Fibroblast of peridontal ligament (primary cell): ENCODE measurements around the gene FRMD5.
"Not testable (repeated sequence)": the region's sequence is repeated elsewhere in the genome, so short reads cannot be mapped to it uniquely, and the experiment has no call there.

Experiments used
- DNase-seq: peaks from one replicate; pipeline ENCODE4 v3.0.0-alpha.2; 2010; ENCODE audit errors: extremely low read depth

Gene FRMD5

GRCh38 chr15:43851251-43851650, 343.8 kb downstream of the FRMD5 start:
- DNase-seq = no peak

DNA sequence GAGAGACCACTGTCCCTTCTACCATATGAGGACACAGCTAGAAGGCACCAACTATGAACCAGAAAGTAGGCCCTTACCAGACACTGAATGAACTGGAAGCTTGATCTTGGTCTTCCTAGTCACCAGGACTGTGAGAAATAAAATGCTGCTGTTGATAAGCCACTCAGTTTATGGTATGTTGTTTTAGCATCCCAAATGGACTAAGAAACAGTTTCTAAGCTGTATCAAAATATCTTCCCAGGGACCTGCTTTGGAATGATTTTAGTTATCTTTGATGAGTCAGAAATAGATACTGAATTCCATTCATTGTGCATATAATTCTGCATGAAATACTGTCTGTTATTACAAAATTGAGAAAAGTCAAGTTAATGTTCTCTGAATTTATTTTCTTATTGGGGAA, 349.6 kb downstream of the FRMD5 start:
- DNase-seq = no peak

- not testable (repeated sequence) for DNase-seq
Observed at GRCh38 chr15:43832485-43832884, 362.6 kb downstream of the FRMD5 start.

DNA sequence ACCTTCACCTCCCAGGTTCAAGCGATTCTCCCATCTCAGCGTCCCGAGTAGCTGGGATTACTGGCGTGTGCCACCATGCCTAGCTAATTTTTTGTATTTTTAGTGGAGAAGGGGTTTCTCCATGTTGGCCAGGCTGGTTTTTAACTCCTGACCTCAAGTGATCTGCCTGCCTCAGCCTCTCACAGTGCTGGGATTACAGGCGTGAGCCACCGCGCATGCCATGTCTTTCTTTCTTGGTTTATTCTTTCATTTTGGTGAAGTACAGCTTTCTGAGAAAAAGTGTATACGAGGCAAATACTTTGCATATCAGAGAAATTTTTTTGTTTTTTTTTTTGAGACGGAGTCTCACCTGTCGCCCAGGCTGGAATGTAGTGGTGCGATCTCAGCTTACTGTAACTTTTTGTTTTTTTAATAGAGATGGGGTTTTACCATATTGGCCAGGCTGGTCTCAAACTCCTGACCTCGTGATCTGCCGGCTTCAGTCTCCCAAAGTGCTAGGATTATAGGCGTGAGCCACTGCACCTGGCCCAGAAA, 363.5 kb downstream of the FRMD5 start:
- not testable (repeated sequence) for DNase-seq

GRCh38 chr15:43830691-43831275, 364.3 kb downstream of the FRMD5 start:
- not testable (repeated sequence) for DNase-seq

DNA sequence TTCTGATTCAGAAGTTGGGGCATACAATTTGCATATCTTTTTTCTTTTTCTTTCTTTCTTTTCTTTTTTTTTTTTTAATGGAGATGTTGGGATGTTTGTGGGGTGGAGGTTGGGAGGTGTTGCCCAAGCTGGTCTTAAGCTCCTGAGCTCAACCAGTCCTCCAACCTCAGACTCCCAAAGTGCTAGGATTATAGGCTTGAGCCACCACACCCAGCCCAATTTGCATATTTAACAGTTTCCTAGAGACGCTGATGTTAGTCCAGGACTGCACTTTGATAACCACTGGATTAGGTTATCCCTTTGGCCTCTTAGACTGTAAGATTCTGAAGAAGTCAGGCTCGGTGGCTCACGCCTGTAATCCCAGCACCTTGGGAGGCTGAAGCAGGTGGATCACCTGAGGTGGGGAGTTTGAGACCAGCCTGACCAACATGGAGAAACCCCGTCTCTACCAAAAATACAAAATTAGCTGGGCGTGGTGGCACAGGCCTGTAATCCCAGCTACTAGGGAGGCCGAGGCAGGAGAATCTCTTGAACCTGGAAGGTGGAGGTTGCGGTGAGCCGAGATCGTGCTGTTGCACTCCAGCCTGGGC, 365.0 kb downstream of the FRMD5 start:
- DNase-seq = not testable (repeated sequence)

- peak; percentile 44 for DNase-seq
Observed at GRCh38 chr15:43828061-43828657, 366.9 kb downstream of the FRMD5 start.

- DNase-seq = peak; percentile 74
Observed at GRCh38 chr15:43826508-43827341, 368.3 kb downstream of the FRMD5 start, which contains the start of gene WDR76. Gene WDR76, plus strand, starts transcription at chr15:43827002. Its CDS starts 31 bp downstream, at chr15:43827033.

DNA sequence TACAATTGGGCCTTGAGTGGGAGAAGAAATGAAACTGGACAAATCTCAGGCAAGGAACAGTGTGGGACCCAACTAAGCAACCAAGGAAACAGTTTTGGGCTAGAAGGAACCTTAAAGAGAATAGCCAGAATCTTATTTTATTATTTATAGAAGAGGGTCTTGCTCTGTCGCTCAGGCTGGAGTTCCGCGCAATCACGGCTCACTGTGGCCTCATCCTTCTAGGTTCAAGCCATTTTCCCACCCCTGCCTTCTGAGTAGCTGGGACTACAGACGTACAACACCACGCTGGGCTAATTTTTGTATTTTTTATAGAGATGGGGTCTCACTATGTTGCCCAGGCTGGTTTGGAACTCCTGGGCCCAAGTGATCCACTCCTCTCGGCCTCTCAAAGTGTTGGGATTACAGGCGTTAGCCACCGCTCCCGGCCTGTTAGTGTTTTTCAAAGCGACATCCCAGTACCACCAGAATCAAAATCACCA, 369.0 kb downstream of the FRMD5 start:
- DNase-seq = no peak

GRCh38 chr15:43825305-43825704, 369.8 kb downstream of the FRMD5 start:
- not testable (repeated sequence) for DNase-seq

DNA sequence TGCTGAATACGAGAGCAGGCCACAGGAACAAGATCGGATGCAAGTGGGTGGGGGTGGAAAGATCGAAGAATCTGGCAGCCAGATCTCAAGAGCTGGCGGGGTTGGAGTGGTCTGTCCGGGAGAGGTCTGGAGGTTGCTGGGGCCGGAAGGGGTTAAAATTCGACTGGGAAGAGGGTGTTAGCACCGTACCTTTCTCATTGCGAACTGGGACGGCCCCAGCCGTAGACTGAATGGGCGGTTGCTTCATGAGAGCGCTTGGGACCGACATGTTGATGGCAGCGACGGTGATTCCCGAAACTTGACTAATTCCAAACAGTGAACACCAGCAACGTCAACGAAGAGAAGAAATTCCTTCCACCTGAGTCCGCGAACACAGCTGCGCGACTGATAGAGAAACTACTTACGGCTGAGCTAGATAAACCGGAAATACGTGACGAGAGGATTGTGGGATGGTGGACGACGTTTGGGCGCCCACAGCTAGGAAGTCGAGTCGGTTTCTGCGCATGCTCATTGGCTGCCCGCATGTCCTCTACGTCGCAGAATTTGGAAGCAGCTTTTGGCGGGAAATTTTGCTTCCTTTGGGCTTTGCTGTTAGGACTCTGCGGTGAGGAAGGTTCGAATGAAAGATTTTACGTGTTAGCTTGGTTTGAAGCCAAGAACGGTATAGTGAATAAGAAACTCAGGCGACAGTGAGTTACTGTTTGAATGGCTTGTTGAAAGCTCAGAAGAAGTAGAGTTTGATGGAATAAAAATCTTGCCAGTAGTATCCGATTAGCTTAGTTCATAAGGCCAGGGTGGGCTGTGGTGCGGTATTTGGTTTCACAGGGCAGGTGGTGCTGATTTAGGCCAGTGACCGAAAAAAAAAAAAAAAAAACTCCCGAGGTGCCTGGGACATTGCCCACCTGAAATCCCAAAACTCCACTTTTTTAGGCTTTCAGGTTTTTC, 370.5 kb downstream of the FRMD5 start, which contains the start of gene MFAP1:
Gene MFAP1 (minus strand): TSS at position 389 of the 945 bp plus-strand sequence. CDS start 121 bp downstream, at position 268.
- peak; percentile 98 for DNase-seq

DNA sequence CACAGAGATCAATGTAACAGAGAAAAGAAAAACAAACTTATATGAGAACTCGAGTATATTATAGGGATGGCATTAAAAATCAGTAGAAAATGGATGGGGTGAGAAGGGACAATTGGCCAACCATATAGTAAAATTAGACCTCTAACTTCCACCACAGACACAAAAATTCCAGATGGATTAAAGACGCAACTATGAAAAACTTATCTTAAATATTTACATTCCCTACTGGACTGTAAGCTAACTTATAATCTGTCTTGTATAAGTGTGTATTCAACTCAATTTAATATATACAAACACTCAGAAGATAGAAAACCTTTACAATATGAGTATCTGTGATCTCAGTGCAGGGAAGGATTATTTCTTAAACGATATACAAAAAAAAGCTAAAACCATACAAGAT, 373.6 kb downstream of the FRMD5 start:
- DNase-seq = no peak
